Measurements from ENCODE around the gene TENT4A. TPM values are rescaled to one million over a fixed set of nuclear protein-coding genes. Genes with fewer than 3 reads are reported as not detected.

The TENT4A gene
- polyA plus RNA-seq, 1 experiment = 4.0 TPM

DNA sequence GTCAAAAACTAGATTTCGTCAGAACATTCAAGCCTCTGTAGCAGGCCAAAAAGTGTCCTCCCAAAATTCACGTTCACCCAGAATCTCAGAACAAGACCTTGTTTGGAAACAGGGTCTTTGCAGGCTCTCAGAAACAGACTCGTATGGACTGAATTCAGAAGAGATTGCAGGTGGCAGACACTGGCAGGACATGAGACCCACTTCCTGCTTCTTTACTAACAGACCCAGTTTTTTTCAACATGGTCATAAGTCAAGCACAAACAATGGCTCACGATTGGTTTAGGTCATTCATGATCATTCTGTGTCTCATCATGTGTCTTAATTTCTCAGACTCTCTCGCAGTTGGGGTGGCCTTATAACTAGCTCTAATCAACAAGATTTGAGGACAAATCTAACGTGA, 5.4 kb upstream of the TENT4A start:
- ChIA-PET CTCF (no interaction called here), POLR2A (no interaction called here)
- H3K9me3 ChIP-seq (ENCODE audit: control insufficient read depth, insufficient read depth, low read length) = no peaks in the 10 kb centered on the region; the same call in 1 of the 2 replicates
- DNase-seq (ENCODE audit: low read depth, low spot score) = no peak
- H3K27me3 ChIP-seq (ENCODE audit: control insufficient read depth, insufficient read depth, low read length) = no peaks in the 10 kb centered on the region
- no peak overlapping the region for H3K4me3 ChIP-seq (ENCODE audit: low read depth, low read length)
- no peak overlapping the region for H3K27ac ChIP-seq (ENCODE audit: low read depth, low read length)
- TF ChIP-seq, protein P1, sequence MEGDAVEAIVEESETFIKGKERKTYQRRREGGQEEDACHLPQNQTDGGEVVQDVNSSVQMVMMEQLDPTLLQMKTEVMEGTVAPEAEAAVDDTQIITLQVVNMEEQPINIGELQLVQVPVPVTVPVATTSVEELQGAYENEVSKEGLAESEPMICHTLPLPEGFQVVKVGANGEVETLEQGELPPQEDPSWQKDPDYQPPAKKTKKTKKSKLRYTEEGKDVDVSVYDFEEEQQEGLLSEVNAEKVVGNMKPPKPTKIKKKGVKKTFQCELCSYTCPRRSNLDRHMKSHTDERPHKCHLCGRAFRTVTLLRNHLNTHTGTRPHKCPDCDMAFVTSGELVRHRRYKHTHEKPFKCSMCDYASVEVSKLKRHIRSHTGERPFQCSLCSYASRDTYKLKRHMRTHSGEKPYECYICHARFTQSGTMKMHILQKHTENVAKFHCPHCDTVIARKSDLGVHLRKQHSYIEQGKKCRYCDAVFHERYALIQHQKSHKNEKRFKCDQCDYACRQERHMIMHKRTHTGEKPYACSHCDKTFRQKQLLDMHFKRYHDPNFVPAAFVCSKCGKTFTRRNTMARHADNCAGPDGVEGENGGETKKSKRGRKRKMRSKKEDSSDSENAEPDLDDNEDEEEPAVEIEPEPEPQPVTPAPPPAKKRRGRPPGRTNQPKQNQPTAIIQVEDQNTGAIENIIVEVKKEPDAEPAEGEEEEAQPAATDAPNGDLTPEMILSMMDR (IDR thresholded peaks at IDR 0.05; ENCODE audit: low read depth, low read length) = no peak

DNA sequence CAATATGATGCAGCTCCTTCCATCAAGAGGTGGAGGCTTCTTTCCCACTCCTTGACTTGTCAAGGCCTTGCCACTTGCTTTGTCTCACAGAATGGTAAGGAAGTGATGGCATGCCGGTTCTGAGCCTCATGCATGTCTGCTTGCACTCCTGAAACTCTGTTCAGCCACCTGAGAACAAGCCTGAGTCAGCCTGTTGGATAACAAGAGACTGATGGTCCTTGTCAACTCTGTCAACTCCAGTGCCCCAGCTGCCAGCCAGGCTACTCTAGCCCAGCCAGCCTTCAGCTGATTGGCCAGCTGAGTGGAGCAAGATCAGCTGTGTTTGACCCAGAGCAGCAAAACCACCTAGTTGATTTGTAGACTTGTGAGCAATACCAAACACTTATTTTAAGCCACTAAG, 4.4 kb upstream of the TENT4A start:
- no peaks in the 10 kb centered on the region; the same call in 1 of the 2 replicates for H3K9me3 ChIP-seq (ENCODE audit: control insufficient read depth, insufficient read depth, low read length)

DNA sequence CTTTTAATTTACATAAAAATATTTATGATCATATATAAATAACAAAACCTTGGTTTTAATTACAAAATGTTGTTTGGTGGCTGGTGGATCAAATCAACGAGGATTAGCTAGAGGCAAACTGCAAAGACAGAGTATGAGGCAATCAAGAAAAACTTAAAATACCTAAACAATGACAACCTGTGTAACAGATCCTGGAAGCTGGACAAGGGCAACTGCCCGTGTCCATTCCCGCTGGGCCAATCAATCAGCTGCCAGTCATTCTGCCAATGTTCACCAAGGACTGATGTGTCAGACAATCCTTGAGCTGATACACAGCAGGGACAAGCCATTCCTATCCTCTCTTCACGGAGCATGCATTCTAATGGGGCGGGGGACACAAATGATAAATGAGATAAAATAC, 3.2 kb upstream of the TENT4A start:
- ChIA-PET POLR2A (no interaction called here), CTCF (no interaction called here)
- Histone ChIP-seq H3K9me3 (ENCODE audit: control insufficient read depth, insufficient read depth, low read length) (no peaks in the 10 kb centered on the region; the same call in 1 of the 2 replicates), H3K27ac (ENCODE audit: low read depth, low read length) (no peak overlapping the region), H3K27me3 (ENCODE audit: control insufficient read depth, insufficient read depth, low read length) (no peaks in the 10 kb centered on the region), H3K4me3 (ENCODE audit: low read depth, low read length) (no peak overlapping the region)
- no peak for DNase-seq (ENCODE audit: low read depth, low spot score)
- TF ChIP-seq, protein P1 (IDR thresholded peaks at IDR 0.05; ENCODE audit: low read depth, low read length) = no peak

More for the DNA sequence above, 4.4 kb upstream of the TENT4A start:
- Histone ChIP-seq H3K4me3 (ENCODE audit: low read depth, low read length) (no peak overlapping the region), H3K27me3 (ENCODE audit: control insufficient read depth, insufficient read depth, low read length) (no peaks in the 10 kb centered on the region), H3K27ac (ENCODE audit: low read depth, low read length) (no peak overlapping the region)
- ChIA-PET CTCF (no interaction called here), POLR2A (no interaction called here)
- TF ChIP-seq, protein P1 (IDR thresholded peaks at IDR 0.05; ENCODE audit: low read depth, low read length) = no peak
- DNase-seq (ENCODE audit: low read depth, low spot score) = no peak

DNA sequence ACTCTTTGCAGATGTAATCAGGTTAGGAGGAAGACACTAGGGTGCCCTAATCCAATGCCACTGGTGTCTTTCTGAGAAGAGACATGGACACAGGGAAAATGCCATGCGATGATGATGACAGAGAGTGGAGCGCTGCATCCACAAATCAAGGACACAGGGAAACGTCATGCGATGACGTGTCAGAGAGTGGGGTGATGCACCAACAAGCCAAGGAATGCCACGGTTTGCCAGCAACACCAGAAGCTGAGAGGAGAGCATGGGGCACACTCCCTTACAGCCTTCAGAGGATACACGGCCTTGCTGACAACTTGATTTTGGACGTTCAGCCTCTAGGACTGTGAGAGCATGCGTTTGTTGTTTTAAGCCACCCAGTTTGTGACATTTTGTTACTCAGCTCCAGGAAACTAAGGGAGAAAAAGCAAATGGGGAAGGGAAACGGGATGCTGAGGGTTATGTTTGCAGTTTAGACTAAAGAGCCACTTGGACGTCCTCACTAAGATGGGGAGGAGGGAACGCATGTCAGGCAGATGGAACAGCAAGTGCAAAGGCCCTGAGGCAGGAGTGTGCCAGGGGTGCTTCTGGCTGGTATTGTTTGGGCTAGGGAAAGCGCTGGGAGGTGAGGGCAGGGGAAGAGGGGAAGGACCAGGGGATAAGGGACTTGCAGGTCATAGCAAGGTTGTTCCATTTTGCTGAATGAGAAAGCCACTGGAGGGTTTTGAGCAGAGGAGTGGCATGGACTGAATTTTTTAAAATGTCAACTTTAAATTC, 2.5 kb upstream of the TENT4A start:
- CTCF ChIA-PET = no interaction called here
- H3K9me3 ChIP-seq (ENCODE audit: control insufficient read depth, insufficient read depth, low read length) = no peaks in the 10 kb centered on the region; the same call in 1 of the 2 replicates
- no peak overlapping the region for H3K27ac ChIP-seq (ENCODE audit: low read depth, low read length)
- TF ChIP-seq, protein P1 (IDR thresholded peaks at IDR 0.05; ENCODE audit: low read depth, low read length) = no peak
- POLR2A ChIA-PET = no interaction called here
- no peak overlapping the region for H3K4me3 ChIP-seq (ENCODE audit: low read depth, low read length)
- DNase-seq (ENCODE audit: low read depth, low spot score) = no peak
- H3K27me3 ChIP-seq (ENCODE audit: control insufficient read depth, insufficient read depth, low read length) = no peaks in the 10 kb centered on the region

DNA sequence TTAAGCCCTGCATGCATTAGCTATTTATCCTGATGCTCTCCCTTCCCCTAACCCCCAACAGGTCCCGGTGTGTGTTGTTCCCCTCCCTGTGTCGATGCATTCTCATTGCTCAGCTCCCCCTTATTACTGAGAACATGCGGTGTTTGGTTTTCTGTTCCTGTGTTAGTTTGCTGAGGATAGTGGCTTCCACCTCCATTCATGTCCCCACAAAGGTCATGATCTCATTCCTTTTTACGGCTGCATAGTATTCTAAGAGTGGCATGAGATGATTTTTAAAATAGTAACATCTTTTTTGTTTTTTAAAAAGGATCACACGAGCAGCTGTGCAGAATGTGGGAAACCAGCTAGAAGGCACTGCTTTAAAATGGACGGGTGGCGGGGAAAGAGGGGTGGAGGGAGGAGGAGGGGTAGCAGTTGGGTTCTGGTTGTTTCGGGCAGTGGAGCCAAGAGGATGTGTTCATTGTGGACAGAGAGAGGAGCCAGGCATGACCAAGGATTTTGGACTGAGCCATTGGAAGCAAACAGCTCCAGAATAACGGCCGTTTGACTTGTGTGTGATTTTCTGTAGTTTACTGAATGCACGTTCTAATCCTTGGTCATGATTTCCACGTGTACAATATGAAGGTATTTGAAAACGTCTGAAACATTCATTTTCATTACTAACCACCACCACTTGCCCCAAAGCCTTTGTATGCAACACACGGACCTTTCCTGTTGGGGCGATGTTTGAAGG, 1.7 kb upstream of the TENT4A start:
- H3K9me3 ChIP-seq (ENCODE audit: control insufficient read depth, insufficient read depth, low read length) = no peaks in the 10 kb centered on the region; the same call in 1 of the 2 replicates
- H3K27ac ChIP-seq (ENCODE audit: low read depth, low read length) = peak overlapping the region; percentile 94
- TF ChIP-seq, protein P1 (IDR thresholded peaks at IDR 0.05; ENCODE audit: low read depth, low read length) = no peak
- CTCF ChIA-PET = no interaction called here
- peak overlapping the region; percentile 78 for H3K4me3 ChIP-seq (ENCODE audit: low read depth, low read length)
- POLR2A ChIA-PET = interaction anchor here (2.3 kb wide), 1 partner anchor 79 kb away, joined by 18 read pairs; the partner anchor contains the start of genes NSUN2 and SRD5A1
- H3K27me3 ChIP-seq (ENCODE audit: control insufficient read depth, insufficient read depth, low read length) = no peaks in the 10 kb centered on the region
- no peak for DNase-seq (ENCODE audit: low read depth, low spot score)
